ENCODE results near the gene GAB1. TPM values are rescaled to one million over a fixed set of nuclear protein-coding genes. Genes with fewer than 3 reads are reported as not detected.
A peak's percentile ranks its signal among the peaks of the same experiment; 100 is the strongest.

The GAB1 gene
- total RNA-seq, 1 experiment from 2014 or later = 29.4 TPM

DNA sequence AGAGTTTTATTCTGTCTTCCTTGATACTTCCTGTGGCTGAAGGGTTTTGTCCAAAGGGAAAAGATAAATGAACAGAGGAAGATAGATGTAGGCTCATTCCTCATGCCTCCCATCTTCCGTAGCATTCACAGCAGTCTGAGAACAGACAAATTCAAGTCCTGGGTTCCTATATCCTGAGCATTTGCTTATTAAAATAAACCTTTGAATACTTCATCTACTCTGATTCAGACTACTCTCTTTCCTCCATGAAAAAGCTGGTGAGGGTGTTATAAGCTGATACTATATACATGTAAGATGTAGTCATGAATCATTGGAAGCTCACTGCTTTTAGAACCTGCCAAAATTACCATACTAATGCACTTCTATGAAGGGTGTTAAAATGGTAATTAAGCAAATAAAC lies 61.2 kb downstream of the GAB1 start:
- no peaks in the 10 kb centered on the region for H3K36me3 ChIP-seq (ENCODE audit: low read depth)
- no peak for DNase-seq
- no peaks in the 10 kb centered on the region for H3K27me3 ChIP-seq (ENCODE audit: insufficient read depth, low read depth)
- intact Hi-C loops (cut with micrococcal nuclease; ENCODE audit: unreplicated experiment) = no loop called here
- H3K4me3 ChIP-seq = no peak overlapping the region
- H3F3A ChIP-seq (ENCODE audit: insufficient read depth, low read depth) = no peaks in the 10 kb centered on the region
- H4K20me1 ChIP-seq (ENCODE audit: insufficient read depth) = no peaks in the 10 kb centered on the region
- H3K27ac ChIP-seq = no peak overlapping the region
- TF ChIP-seq EZH2 (IDR thresholded peaks at IDR 0.05; ENCODE audit: low read depth) = no peak
- TF ChIP-seq, protein P1, sequence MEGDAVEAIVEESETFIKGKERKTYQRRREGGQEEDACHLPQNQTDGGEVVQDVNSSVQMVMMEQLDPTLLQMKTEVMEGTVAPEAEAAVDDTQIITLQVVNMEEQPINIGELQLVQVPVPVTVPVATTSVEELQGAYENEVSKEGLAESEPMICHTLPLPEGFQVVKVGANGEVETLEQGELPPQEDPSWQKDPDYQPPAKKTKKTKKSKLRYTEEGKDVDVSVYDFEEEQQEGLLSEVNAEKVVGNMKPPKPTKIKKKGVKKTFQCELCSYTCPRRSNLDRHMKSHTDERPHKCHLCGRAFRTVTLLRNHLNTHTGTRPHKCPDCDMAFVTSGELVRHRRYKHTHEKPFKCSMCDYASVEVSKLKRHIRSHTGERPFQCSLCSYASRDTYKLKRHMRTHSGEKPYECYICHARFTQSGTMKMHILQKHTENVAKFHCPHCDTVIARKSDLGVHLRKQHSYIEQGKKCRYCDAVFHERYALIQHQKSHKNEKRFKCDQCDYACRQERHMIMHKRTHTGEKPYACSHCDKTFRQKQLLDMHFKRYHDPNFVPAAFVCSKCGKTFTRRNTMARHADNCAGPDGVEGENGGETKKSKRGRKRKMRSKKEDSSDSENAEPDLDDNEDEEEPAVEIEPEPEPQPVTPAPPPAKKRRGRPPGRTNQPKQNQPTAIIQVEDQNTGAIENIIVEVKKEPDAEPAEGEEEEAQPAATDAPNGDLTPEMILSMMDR (conservative IDR thresholded peaks at IDR 0.05) = no peak
- ChIA-PET POLR2A (ENCODE audit: unreplicated experiment) (no interaction called here), CTCF (no interaction called here)
- no peaks in the 10 kb centered on the region for H3K9me2 ChIP-seq (ENCODE audit: insufficient read depth)
- no peak overlapping the region for H3K4me2 ChIP-seq
- no peaks in the 10 kb centered on the region for H3K79me2 ChIP-seq (ENCODE audit: low read depth)
- no peaks in the 10 kb centered on the region for H3K9me3 ChIP-seq (ENCODE audit: insufficient read depth, low read depth)
- H3K4me1 ChIP-seq (replicated peaks; ENCODE audit: insufficient read depth) = no peaks in the 10 kb centered on the region
- H2AFZ ChIP-seq = no peak overlapping the region
- no TSS peak for BruUV-seq (replicated peaks)

DNA sequence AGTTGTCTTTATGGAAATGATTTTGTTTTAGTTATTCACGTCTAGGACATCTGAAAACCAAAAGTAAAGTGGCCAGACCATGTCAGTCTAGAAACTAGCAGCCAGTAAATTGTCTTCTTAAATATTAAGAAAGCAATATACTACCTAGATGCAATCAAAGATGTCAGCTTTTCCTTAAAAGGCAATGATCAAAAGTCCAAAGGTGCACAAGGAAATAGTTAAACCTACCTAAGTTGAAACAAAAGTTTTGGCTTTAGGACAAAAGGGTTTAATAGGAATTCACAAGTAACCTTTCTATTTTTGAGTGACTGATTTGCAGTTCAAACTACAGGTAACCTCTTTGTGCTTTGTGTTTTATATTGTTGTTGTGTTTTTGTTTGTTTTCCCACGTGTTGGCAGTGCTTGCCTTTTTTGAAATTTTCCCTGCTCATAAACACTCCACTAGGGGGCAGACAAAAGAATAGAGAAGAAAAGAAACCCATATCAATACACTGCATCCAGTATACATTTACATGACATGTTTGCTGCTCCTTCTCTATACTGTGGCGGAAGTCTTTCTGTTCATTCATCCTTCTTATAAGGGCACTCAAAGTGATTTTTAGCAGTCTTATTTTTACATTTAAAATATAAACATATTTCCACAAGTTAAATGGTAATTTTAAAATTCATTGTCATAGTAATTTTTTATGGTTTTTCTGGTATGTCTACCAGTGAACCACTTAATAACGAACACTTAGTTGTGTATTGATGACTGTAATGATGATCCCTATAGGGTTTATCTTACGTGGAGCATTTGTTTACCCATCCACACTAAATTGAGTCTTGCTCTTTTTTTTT lies 62.7 kb downstream of the GAB1 start:
- no peak overlapping the region for H3K4me2 ChIP-seq
- CTCF ChIA-PET = no interaction called here
- H3K4me1 ChIP-seq (replicated peaks; ENCODE audit: insufficient read depth) = no peaks in the 10 kb centered on the region
- no peaks in the 10 kb centered on the region for H3F3A ChIP-seq (ENCODE audit: insufficient read depth, low read depth)
- intact Hi-C loops (cut with micrococcal nuclease; ENCODE audit: unreplicated experiment) = loop anchor here (1.0 kb wide), 1 partner anchor 63 kb away; the partner anchor contains the start of gene GAB1
- H3K27me3 ChIP-seq (ENCODE audit: insufficient read depth, low read depth) = no peaks in the 10 kb centered on the region
- H2AFZ ChIP-seq = no peak overlapping the region
- H3K79me2 ChIP-seq (ENCODE audit: low read depth) = no peaks in the 10 kb centered on the region
- no peaks in the 10 kb centered on the region for H3K9me2 ChIP-seq (ENCODE audit: insufficient read depth)
- H4K20me1 ChIP-seq (ENCODE audit: insufficient read depth) = no peaks in the 10 kb centered on the region
- no peak overlapping the region for H3K27ac ChIP-seq
- H3K4me3 ChIP-seq = no peak overlapping the region
- TF ChIP-seq EZH2 (IDR thresholded peaks at IDR 0.05; ENCODE audit: low read depth) = no peak
- TF ChIP-seq, protein P1 (conservative IDR thresholded peaks at IDR 0.05) = peak; percentile 68
- DNase-seq = no peak
- no TSS peak for BruUV-seq (replicated peaks)
- no peaks in the 10 kb centered on the region for H3K9me3 ChIP-seq (ENCODE audit: insufficient read depth, low read depth)
- POLR2A ChIA-PET (ENCODE audit: unreplicated experiment) = no interaction called here
- H3K36me3 ChIP-seq (ENCODE audit: low read depth) = no peaks in the 10 kb centered on the region

DNA sequence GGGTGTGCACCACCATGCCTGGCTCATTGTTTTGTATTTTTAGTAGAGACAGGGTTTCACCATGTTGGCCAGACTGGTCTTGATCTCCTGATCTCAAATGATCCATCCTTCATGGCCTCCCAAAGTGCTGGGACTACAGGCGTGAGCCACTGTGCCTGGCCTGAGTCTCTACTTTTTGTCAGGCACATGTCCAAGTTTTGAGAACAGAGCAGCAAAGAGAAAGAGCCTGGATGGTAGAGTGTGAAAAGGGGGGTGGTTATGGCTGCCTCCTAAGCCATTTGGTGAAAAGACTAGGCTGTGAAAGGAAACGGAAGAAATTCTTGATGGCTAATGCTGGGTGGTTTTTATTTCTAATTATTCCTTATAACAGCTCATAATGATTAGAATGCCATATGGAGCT lies 63.4 kb downstream of the GAB1 start:
- no peaks in the 10 kb centered on the region for H3K9me2 ChIP-seq (ENCODE audit: insufficient read depth)
- CTCF ChIA-PET = no interaction called here
- H3F3A ChIP-seq (ENCODE audit: insufficient read depth, low read depth) = no peaks in the 10 kb centered on the region
- H3K27me3 ChIP-seq (ENCODE audit: insufficient read depth, low read depth) = no peaks in the 10 kb centered on the region
- no peak overlapping the region for H3K4me3 ChIP-seq
- H3K4me2 ChIP-seq = no peak overlapping the region
- no peaks in the 10 kb centered on the region for H4K20me1 ChIP-seq (ENCODE audit: insufficient read depth)
- H3K36me3 ChIP-seq (ENCODE audit: low read depth) = no peaks in the 10 kb centered on the region
- no peak for TF ChIP-seq EZH2 (IDR thresholded peaks at IDR 0.05; ENCODE audit: low read depth)
- TF ChIP-seq, protein P1 (conservative IDR thresholded peaks at IDR 0.05) = no peak
- POLR2A ChIA-PET (ENCODE audit: unreplicated experiment) = no interaction called here
- BruUV-seq (replicated peaks) = no TSS peak
- no peak overlapping the region for H3K27ac ChIP-seq
- no peak overlapping the region for H2AFZ ChIP-seq
- intact Hi-C loops (cut with micrococcal nuclease; ENCODE audit: unreplicated experiment) = no loop called here
- no peaks in the 10 kb centered on the region for H3K4me1 ChIP-seq (replicated peaks; ENCODE audit: insufficient read depth)
- no peaks in the 10 kb centered on the region for H3K9me3 ChIP-seq (ENCODE audit: insufficient read depth, low read depth)
- no peak for DNase-seq
- H3K79me2 ChIP-seq (ENCODE audit: low read depth) = no peaks in the 10 kb centered on the region

Data from PC-9 (cell line).